Cerebellar cortex (tissue), 1 donor: ENCODE measurements around the gene TRIM36.

Experiments used
- DNase-seq: peaks from one replicate; pipeline ENCODE4 v3.0.0-alpha.2; 2015; ENCODE audit warnings: low spot score

TRIM36 gene

GRCh38 chr5:115169487-115170133 is at the start of gene TRIM36:
Gene TRIM36 (minus strand): TSS chr5:115169908. CDS start chr5:115169634, 274 bp downstream.
- peak; percentile 62 for DNase-seq

DNA sequence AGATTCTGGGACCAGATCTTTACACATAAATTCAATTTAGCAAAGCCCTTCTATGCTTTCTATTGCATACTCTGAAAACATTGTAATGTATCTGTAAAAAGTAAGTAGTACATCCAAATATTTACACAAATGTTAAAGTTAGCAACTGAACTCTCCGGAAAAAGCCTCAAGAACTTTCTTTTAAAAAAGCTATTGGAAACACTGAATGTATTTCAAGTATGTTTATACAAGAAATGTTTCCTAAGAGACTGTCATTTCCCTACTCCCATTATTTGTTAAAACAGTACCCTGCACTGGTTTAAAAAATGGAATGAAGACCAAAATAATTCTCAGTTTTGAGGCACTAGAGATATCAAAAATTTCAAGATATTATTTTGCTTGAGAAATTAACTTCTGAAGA is 44.8 kb upstream of the TRIM36 start:
- DNase-seq = no peak

- DNase-seq = no peak
Measured at GRCh38 chr5:115209279-115209678, 39.6 kb upstream of the TRIM36 start.

DNA sequence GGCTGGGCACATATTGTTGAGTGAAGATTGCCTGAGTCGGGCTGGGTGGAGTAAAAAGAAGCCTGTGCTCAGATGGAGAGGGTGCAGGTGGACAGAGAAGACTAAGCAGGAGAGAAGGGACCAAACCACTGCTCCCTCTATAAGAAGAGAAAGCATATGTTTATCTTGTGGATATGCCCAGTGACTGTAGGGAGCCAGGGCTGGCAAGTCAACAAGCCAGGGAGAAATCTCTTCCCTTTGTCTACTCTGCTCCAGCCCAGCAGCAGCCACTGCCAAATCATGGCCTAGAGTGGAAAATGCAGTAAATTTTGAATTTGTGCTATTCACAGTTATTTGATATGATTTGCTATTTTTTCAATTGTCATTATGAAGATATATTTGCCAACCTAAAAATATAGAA is 33.2 kb upstream of the TRIM36 start:
- DNase-seq = no peak

DNA sequence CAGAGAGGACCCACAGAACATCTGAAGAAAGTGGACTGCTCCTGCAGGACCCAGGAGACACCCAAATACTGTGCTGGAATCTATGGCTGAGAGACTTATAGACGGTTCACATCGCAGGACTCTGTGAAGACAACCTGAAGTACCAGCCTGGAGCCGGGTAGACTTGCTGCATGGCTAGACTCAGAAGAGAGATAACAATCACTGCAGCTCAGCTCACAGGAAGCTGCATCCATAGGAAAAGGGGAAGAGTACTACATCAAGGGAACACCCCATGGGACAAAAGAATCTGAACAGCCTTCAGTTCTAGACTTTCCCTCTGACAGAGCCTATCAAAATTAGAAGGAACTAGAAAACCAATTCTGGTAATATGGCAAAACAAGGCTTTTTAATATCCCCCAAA is 26.5 kb upstream of the TRIM36 start:
- no peak for DNase-seq

DNA sequence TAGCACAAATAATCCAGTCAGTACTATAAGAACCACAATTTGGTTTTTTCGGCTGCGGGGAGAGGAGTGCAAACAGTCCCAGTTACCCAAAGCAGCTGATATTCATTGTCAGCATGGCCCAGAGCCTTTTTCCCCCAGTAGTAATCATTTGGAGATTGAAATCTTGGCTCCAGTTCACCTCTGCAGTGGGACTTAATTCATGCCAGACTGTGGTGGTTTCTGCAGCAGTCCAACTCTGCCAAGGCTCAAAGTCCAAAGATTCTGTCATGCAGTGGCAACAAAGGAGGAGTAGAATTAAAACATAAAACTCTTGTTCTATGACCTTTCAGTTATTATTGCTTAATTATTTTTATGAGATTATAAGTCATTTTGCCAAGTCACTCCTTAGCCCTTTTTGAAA is 25.0 kb upstream of the TRIM36 start:
- no peak for DNase-seq

DNA sequence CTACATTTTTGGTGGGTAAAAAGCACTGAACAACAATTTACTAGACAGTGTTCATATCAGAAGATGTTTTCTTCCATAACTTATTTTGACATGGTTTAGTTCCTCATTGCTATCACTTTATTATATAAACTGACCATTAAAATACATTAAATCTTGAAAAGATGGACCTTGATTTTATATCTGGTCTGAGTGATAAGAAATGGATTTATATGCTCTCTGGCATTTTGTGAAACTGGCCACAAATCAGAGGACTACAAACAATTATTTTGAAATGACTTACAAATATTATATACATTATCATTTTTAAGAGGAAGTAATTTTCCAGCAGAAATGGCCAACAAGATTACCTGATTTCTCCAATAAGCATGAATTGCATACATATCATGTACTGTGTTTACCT is 23.6 kb upstream of the TRIM36 start:
- no peak for DNase-seq

GRCh38 chr5:115192098-115192497 is 22.4 kb upstream of the TRIM36 start:
- DNase-seq = no peak

GRCh38 chr5:115191474-115192031 is 21.8 kb upstream of the TRIM36 start:
- no peak for DNase-seq

DNA sequence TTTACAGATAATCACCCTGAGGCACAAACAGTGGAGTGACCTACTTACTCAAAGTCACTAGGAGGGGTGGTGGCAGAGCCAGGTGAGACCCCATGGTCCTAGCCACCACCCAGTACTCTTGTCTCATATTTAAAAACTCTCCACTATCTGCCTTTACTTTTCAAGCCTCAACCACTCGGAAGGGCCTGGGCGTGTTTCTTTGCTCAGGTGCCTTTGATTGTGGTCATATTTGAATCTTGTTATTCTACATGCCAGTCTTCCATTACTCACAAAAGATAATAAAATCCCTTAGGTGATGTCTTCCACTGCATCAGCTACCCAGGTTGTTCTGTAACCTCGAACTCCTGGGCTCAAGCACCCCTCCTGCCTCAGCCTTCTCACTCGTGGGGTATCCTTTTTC is 20.7 kb upstream of the TRIM36 start:
- DNase-seq = no peak

DNA sequence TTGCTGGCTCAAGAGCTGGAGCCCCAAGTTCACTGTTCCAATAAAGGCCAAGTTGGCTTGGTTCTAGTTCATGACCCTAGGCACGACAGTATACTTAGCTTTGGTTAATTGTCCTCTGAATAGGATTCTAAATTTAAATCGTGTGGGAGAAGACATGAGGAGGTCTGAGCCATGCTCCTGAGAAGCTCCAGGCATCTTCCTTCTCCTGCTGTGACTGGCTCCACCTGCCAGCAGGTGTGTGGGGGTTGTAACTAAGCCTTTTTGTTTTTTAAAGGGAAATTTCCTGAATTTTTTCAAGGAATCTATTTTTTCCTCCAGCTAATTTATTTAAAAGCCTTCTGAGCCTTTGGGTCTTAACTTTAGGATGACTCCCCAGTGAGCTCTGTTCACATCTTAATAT is 20.2 kb upstream of the TRIM36 start:
- DNase-seq = no peak

DNA sequence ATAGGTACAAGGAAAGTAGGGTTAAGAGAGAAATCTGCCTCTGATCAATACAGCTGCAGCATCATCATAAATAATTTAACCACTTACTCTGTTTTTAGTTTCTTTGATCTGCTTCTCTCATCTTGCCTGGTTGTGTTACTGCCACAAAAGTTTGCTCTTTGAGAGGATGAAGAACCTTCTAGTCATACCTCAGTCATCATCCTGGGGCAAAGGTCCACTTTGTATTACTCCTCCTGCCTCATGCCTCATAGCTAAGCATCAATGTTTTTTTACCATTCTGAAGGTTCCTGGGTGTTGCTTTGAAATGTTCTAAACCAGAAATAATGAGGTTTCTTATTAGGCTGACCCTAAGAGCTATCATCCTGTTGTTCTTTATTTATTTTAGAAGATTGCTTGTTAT is 17.1 kb upstream of the TRIM36 start:
- DNase-seq = no peak

DNA sequence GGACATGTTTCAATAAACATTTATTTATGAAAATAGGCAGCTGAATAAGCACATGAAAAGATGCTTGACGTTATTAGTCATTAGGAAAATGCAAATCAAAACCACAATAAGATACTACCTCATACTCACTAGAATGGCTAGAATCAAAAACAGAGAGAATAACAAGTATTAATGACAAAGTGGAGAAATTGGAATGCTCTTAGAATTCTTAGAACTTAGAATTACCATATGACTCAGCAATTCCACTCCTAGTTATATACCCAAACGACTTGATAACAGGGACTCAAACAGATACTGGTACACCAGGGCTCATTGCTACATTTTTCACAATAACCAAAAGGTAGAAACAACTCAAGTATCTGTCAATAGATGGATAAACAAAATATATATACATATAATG is 15.1 kb upstream of the TRIM36 start:
- no peak for DNase-seq

DNA sequence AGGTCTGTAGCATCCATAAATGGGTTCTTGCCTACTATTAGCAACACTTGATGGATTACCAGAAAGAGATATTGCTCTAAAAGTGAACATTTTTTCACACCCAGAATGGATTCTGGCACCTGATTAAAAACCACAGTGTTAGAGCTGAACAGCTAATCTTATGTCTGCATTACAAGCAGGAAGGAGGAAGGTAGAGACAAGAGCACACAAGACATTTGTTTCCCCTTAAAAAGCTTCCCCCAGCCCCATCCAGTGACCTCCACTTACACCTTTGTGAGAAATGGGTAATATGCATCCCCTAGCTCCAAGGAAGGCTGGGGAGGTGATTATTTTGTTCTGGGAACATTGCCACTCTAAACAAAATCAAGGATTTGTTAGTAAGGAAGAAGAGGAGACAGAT is 12.0 kb upstream of the TRIM36 start:
- DNase-seq = no peak

- no peak for DNase-seq
Measured at GRCh38 chr5:115180165-115180709, 10.5 kb upstream of the TRIM36 start.

DNA sequence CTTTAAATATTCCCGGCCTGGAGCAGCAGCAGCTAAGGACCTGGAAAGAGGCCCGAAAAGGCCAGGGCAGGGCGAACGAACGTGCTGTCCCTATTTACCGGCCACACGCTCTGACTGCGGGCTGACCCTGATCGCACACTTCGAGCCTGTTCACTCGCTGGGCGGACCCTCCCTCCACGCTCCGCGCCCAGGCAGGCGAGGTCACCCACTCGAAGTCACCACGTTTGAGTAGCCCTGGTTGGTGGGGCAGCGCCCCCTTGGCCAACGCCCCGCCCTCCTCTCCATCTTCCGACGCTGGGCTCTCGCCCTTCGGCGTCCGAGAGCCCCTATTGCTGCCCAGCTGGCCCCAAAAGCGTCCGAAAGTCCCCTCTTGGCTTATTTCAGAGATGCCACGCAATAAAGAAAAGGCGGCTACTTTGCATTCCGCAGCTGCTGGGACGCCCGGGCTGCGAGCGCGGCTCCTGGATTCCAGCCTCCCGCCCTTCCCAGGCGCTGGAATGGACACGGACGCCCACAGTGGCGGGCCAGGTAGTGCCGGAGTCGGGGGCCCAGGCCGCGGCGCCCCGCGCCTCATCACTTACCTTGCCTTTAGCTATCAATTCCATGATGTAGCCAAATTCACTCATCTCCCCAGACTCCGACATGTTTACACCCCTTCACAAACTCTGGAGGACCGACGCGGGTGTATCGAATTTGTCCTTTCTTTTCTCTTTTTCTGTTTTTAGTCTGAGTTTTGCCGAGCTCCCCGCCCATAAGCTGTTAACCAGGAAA is 9.9 kb upstream of the TRIM36 start:
- no peak for DNase-seq

- DNase-seq = no peak
Measured at GRCh38 chr5:115179030-115179393, 9.3 kb upstream of the TRIM36 start.

DNA sequence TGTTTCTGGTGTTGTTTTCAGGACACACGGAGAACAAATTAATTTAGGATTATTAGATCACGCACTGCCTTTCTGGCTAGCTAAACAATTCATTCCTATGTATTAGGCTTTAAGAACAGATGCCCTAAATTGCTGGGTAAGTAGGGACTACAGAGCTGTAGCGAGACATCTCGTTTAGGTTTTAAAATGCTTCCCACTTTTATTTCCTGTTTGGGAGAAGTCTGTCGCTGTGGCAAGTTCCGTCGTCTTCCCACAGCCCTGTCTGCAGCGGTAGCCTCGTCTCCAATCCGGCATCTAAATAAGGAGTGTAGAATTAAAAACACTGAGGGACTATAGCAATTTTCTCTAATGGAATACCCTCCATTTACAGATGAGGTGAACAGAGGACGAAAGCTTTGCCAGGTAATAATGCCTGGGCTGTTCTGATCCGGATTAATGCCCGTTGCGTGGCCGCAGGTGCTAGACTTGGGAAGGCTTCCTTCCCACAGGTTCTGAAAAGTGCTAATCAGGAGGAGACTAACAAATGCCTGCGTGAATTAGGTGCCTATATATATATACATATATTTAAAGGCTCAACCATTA is 1.3 kb upstream of the TRIM36 start:
- no peak for DNase-seq

DNA sequence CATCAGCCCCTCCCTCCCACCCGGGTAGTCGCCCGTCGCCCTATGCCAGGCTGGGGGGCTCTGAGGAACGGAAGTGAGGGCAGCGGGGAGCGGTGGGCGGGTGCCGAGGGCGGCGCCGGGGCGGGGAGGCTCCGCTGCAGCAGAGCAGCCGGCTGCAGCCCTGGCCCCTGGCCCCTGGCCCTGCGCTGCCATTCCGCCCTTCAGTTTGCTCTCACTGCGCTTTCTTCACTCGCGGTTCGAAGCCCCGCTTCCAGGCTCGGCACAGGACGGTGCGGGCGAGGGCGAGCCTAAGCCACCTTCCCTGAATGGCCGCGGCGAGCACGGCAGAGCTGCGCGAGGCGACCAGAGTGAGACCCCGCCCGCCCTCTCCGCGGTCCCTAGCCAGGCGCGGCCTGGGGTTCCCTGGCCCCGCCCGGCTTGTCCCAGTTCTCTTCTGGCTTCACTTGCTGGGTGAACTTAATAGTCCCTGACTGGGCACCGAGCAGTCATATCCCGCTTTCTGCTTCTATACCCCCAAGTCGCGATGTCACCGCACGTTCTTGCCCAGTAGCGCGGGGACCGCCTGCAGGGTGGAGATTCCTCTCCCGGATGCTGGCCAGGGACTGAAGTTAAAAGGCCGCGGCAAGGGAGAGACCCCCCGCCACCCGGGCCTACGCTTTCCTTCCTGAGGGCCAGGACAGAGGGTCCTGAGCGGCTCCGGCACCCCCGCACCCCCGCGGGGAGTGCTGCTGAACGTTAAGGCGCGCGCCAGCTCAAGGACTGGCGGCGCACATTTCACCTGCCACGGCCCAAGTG is 623 bp upstream of the TRIM36 start:
- peak; percentile 11 for DNase-seq

- no peak for DNase-seq
Measured at GRCh38 chr5:115168829-115169486, 750 bp downstream of the TRIM36 start.

GRCh38 chr5:115166744-115167393 is 2.8 kb downstream of the TRIM36 start:
- DNase-seq = no peak
